ENCODE results near the gene MIS12.

Gene MIS12

GRCh38 chr17:5531085-5531418 lies 44.7 kb downstream of the MIS12 start:
- H3K36me3 ChIP-seq (ENCODE audit: control insufficient read depth in 1 of 2, insufficient read depth in 2 of 2, low read length in 2 of 2), result peaks cover 7 to 27% of the 10 kb centered on the region in 2 donors
- H3K4me3 ChIP-seq (ENCODE audit: low read depth in 1 of 2, low read length in 2 of 2), result no peak overlapping the region
- no peaks in the 10 kb centered on the region for H3K4me1 ChIP-seq (ENCODE audit: control insufficient read depth in 1 of 2, insufficient read depth in 2 of 2, low read length in 2 of 2)
- H3K9me3 ChIP-seq (ENCODE audit: control insufficient read depth in 1 of 2, low read length in 2 of 2), result no peaks in the 10 kb centered on the region
- no peak overlapping the region for H3K9ac ChIP-seq (ENCODE audit: low read depth in 1 of 2, low read length in 2 of 2)
- no peaks in the 10 kb centered on the region for H3K27me3 ChIP-seq (ENCODE audit: control insufficient read depth in 1 of 2, insufficient read depth in 2 of 2, low read length in 2 of 2)
- H3K27ac ChIP-seq (ENCODE audit: low read depth, low read length), result no peak overlapping the region

GRCh38 chr17:5532581-5532980 lies 46.2 kb downstream of the MIS12 start:
- Histone ChIP-seq H3K4me3 (ENCODE audit: low read depth in 1 of 2, low read length in 2 of 2) (no peak overlapping the region), H3K4me1 (ENCODE audit: control insufficient read depth in 1 of 2, insufficient read depth in 2 of 2, low read length in 2 of 2) (no peaks in the 10 kb centered on the region), H3K36me3 (ENCODE audit: control insufficient read depth in 1 of 2, insufficient read depth in 2 of 2, low read length in 2 of 2) (peaks cover 7 to 26% of the 10 kb centered on the region in 2 donors), H3K27ac (ENCODE audit: low read depth, low read length) (no peak overlapping the region), H3K9me3 (ENCODE audit: control insufficient read depth in 1 of 2, low read length in 2 of 2) (no peaks in the 10 kb centered on the region), H3K9ac (ENCODE audit: low read depth in 1 of 2, low read length in 2 of 2) (no peak overlapping the region), H3K27me3 (ENCODE audit: control insufficient read depth in 1 of 2, insufficient read depth in 2 of 2, low read length in 2 of 2) (no peaks in the 10 kb centered on the region)

- peaks cover 7 to 26% of the 10 kb centered on the region in 2 donors for H3K36me3 ChIP-seq (ENCODE audit: control insufficient read depth in 1 of 2, insufficient read depth in 2 of 2, low read length in 2 of 2)
- no peaks in the 10 kb centered on the region for H3K27me3 ChIP-seq (ENCODE audit: control insufficient read depth in 1 of 2, insufficient read depth in 2 of 2, low read length in 2 of 2)
Measured at GRCh38 chr17:5533486-5534315, 47.3 kb downstream of the MIS12 start.

DNA sequence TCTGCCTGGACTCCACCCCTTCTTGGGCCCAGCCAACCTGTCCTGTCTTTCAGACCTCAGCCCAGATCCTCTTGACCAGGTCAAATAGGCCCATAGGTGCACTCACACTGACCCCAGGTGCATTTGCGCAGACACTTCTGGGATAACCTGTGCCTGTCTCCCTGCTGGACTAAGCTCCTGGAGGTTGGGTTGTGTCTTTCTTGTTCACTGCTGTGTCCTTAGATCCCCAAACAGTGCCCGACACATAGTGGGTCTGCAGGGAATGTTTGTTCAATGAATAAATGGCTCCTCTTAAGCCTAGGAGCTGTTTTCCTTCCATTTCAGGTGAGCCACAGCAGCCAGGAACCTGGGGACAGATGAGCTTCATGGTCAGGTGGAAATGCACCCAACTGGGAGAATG lies 49.1 kb downstream of the MIS12 start:
- Histone ChIP-seq H3K4me3 (ENCODE audit: low read depth in 1 of 2, low read length in 2 of 2) (no peak overlapping the region), H3K9me3 (ENCODE audit: control insufficient read depth in 1 of 2, low read length in 2 of 2) (no peaks in the 10 kb centered on the region), H3K36me3 (ENCODE audit: control insufficient read depth in 1 of 2, insufficient read depth in 2 of 2, low read length in 2 of 2) (peaks cover 2 to 37% of the 10 kb centered on the region in 2 donors), H3K27ac (ENCODE audit: low read depth, low read length) (no peak overlapping the region), H3K9ac (ENCODE audit: low read depth in 1 of 2, low read length in 2 of 2) (no peak overlapping the region), H3K4me1 (ENCODE audit: control insufficient read depth in 1 of 2, insufficient read depth in 2 of 2, low read length in 2 of 2) (no peaks in the 10 kb centered on the region), H3K27me3 (ENCODE audit: control insufficient read depth in 1 of 2, insufficient read depth in 2 of 2, low read length in 2 of 2) (no peaks in the 10 kb centered on the region)

More at GRCh38 chr17:5533486-5534315, 47.3 kb downstream of the MIS12 start:
- Histone ChIP-seq H3K9ac (ENCODE audit: low read depth in 1 of 2, low read length in 2 of 2) (no peak overlapping the region), H3K4me1 (ENCODE audit: control insufficient read depth in 1 of 2, insufficient read depth in 2 of 2, low read length in 2 of 2) (no peaks in the 10 kb centered on the region), H3K9me3 (ENCODE audit: control insufficient read depth in 1 of 2, low read length in 2 of 2) (no peaks in the 10 kb centered on the region), H3K4me3 (ENCODE audit: low read depth in 1 of 2, low read length in 2 of 2) (no peak overlapping the region), H3K27ac (ENCODE audit: low read depth, low read length) (no peak overlapping the region)

- no peak overlapping the region for H3K27ac ChIP-seq (ENCODE audit: low read depth, low read length)
- no peak overlapping the region for H3K4me3 ChIP-seq (ENCODE audit: low read depth in 1 of 2, low read length in 2 of 2)
- H3K9ac ChIP-seq (ENCODE audit: low read depth in 1 of 2, low read length in 2 of 2), result no peak overlapping the region
- H3K27me3 ChIP-seq (ENCODE audit: control insufficient read depth in 1 of 2, insufficient read depth in 2 of 2, low read length in 2 of 2), result no peaks in the 10 kb centered on the region
- peaks cover 0 to 39% of the 10 kb centered on the region in 2 donors for H3K36me3 ChIP-seq (ENCODE audit: control insufficient read depth in 1 of 2, insufficient read depth in 2 of 2, low read length in 2 of 2)
- H3K4me1 ChIP-seq (ENCODE audit: control insufficient read depth in 1 of 2, insufficient read depth in 2 of 2, low read length in 2 of 2), result no peaks in the 10 kb centered on the region
- no peaks in the 10 kb centered on the region for H3K9me3 ChIP-seq (ENCODE audit: control insufficient read depth in 1 of 2, low read length in 2 of 2)
Measured at GRCh38 chr17:5536866-5537650, 50.7 kb downstream of the MIS12 start.

GRCh38 chr17:5539286-5539685 lies 52.9 kb downstream of the MIS12 start:
- no peak overlapping the region for H3K4me3 ChIP-seq (ENCODE audit: low read depth in 1 of 2, low read length in 2 of 2)
- H3K36me3 ChIP-seq (ENCODE audit: control insufficient read depth in 1 of 2, insufficient read depth in 2 of 2, low read length in 2 of 2), result peaks cover 0 to 42% of the 10 kb centered on the region in 2 donors
- H3K9me3 ChIP-seq (ENCODE audit: control insufficient read depth in 1 of 2, low read length in 2 of 2), result no peaks in the 10 kb centered on the region
- H3K4me1 ChIP-seq (ENCODE audit: control insufficient read depth in 1 of 2, insufficient read depth in 2 of 2, low read length in 2 of 2), result no peaks in the 10 kb centered on the region
- H3K27me3 ChIP-seq (ENCODE audit: control insufficient read depth in 1 of 2, insufficient read depth in 2 of 2, low read length in 2 of 2), result no peaks in the 10 kb centered on the region
- no peak overlapping the region for H3K27ac ChIP-seq (ENCODE audit: low read depth, low read length)
- H3K9ac ChIP-seq (ENCODE audit: low read depth in 1 of 2, low read length in 2 of 2), result no peak overlapping the region

GRCh38 chr17:5540321-5540720 lies 54.0 kb downstream of the MIS12 start:
- Histone ChIP-seq H3K9ac (ENCODE audit: low read depth in 1 of 2, low read length in 2 of 2) (no peak overlapping the region), H3K36me3 (ENCODE audit: control insufficient read depth in 1 of 2, insufficient read depth in 2 of 2, low read length in 2 of 2) (peaks cover 0 to 43% of the 10 kb centered on the region in 2 donors), H3K27ac (ENCODE audit: low read depth, low read length) (no peak overlapping the region)

More at GRCh38 chr17:5540321-5540720, 54.0 kb downstream of the MIS12 start:
- no peaks in the 10 kb centered on the region for H3K4me1 ChIP-seq (ENCODE audit: control insufficient read depth in 1 of 2, insufficient read depth in 2 of 2, low read length in 2 of 2)
- no peak overlapping the region for H3K4me3 ChIP-seq (ENCODE audit: low read depth in 1 of 2, low read length in 2 of 2)
- no peaks in the 10 kb centered on the region for H3K9me3 ChIP-seq (ENCODE audit: control insufficient read depth in 1 of 2, low read length in 2 of 2)
- no peaks in the 10 kb centered on the region for H3K27me3 ChIP-seq (ENCODE audit: control insufficient read depth in 1 of 2, insufficient read depth in 2 of 2, low read length in 2 of 2)
